Retinal pigment epithelial cell (primary cell): ENCODE measurements around the gene SEMA4B.

Experiments
- DNase-seq: peaks from one replicate; pipeline ENCODE4 v3.0.0-alpha.2; 2010; ENCODE audit warnings: low read depth
- H3K4me3 ChIP-seq: 2 replicates; pipeline ENCODE4 v1.5.1; 2011; ENCODE audit warnings: mild to moderate bottlenecking, low read length, control low read depth, moderate library complexity
- CTCF ChIP-seq: conservative IDR thresholded peaks from 2 replicates; pipeline ENCODE4 v1.5.1; 2011; ENCODE audit warnings: low read depth, low read length, control low read depth, inconsistent platforms

The SEMA4B gene

GRCh38 chr15:90212221-90213098 lies 11.3 kb downstream of the SEMA4B start:
- no peak for DNase-seq
- no peak for TF ChIP-seq CTCF
- H3K4me3 ChIP-seq: no peak overlapping the region

- H3K4me3 ChIP-seq: no peak overlapping the region
- no peak for TF ChIP-seq CTCF
- no peak for DNase-seq
These were observed 12.1 kb downstream of the SEMA4B start for GRCh38 chr15:90213122-90213817.

GRCh38 chr15:90213818-90214204 lies 12.7 kb downstream of the SEMA4B start:
- no peak for DNase-seq
- no peak for TF ChIP-seq CTCF
- H3K4me3 ChIP-seq: no peak overlapping the region

- H3K4me3 ChIP-seq: no peak overlapping the region
- DNase-seq: no peak
- peak; percentile 40 for TF ChIP-seq CTCF
These were observed 13.5 kb downstream of the SEMA4B start for GRCh38 chr15:90214553-90215196.

GRCh38 chr15:90217671-90218394 lies 16.7 kb downstream of the SEMA4B start:
- no peak for DNase-seq
- TF ChIP-seq CTCF: no peak
- H3K4me3 ChIP-seq: no peak overlapping the region

GRCh38 chr15:90219421-90220141 lies 18.5 kb downstream of the SEMA4B start:
- TF ChIP-seq CTCF: peak; percentile 74
- no peak overlapping the region for H3K4me3 ChIP-seq
- no peak for DNase-seq
